Neural cell (in vitro differentiated cells): ENCODE measurements around the gene TAGLN2.

Source experiments
- CTCF ChIP-seq: fragments of 450-650 bp; IDR thresholded peaks from 2 replicates; pipeline ENCODE4 v1.5.1; 2014; ENCODE audit warnings: antibody characterized with exemption, mild to moderate bottlenecking, moderate library complexity; ENCODE audit not compliant: poor library complexity, severe bottlenecking
- SMC3 ChIP-seq: fragments of 450-650 bp; conservative IDR thresholded peaks from 2 replicates; pipeline ENCODE4 v1.6.1; 2014; ENCODE audit warnings: antibody characterized with exemption, mild to moderate bottlenecking, moderate library complexity; ENCODE audit not compliant: poor library complexity

- TF ChIP-seq SMC3 (no peak), CTCF (no peak)
These were observed 38.8 kb upstream of the TAGLN2 start for GRCh38 chr1:159964144-159964543.
